AG04450 (cell line): ENCODE measurements around the gene CAMP. TPM values are rescaled to one million over a fixed set of nuclear protein-coding genes. Genes with fewer than 3 reads are reported as not detected.
A peak's percentile ranks its signal among the peaks of the same experiment; 100 is the strongest.

Source experiments
- CTCF ChIA-PET: fragments of 300-600, 350-600 bp; formaldehyde crosslinking; extraction: SDS; loops from one replicate; lab custom pipeline; 2022; ENCODE audit warnings: antibody characterized with exemption, inconsistent platforms; lab: Charles Lee
- POLR2A ChIA-PET: fragments of 350-600 bp; formaldehyde crosslinking; extraction: SDS; loops from one replicate; lab custom pipeline; 2021; ENCODE audit warnings: antibody characterized with exemption, inconsistent platforms; lab: Yijun Ruan, JAX
- DNase-seq: peaks from one replicate; pipeline ENCODE4 v3.0.0-alpha.2; 2011; ENCODE audit warnings: low read depth, low spot score
- H3K27ac ChIP-seq: one replicate; pipeline ENCODE4 v1.5.1; 2012; ENCODE audit warnings: low read depth, low read length, control low read depth
- H3K27me3 ChIP-seq: one replicate; pipeline ENCODE4 v1.6.0; 2012; ENCODE audit warnings: low read length; ENCODE audit not compliant: control insufficient read depth, insufficient read depth
- H3K4me3 ChIP-seq: 2 replicates; pipeline ENCODE4 v1.5.1; 2011; ENCODE audit warnings: mild to moderate bottlenecking, low read depth, low read length, control low read depth
- H3K9me3 ChIP-seq: 2 replicates; pipeline ENCODE4 v1.5.1; 2012; ENCODE audit warnings: low read length; ENCODE audit not compliant: control insufficient read depth, insufficient read depth
- CTCF ChIP-seq: IDR thresholded peaks from 2 replicates; pipeline ENCODE4 v1.5.1; 2011; ENCODE audit warnings: low read depth, low read length, control low read depth, inconsistent platforms
- polyA plus RNA-seq: library from polyadenylated mRNA; depleted of rRNA; stranded (reverse); fragments of >200 nt; gene quantifications from 2 replicates; pipeline ENCODE4 v1.2.3, GENCODE V29; 2011

Gene CAMP
- polyA plus RNA-seq, 1 experiment = not detected

DNA sequence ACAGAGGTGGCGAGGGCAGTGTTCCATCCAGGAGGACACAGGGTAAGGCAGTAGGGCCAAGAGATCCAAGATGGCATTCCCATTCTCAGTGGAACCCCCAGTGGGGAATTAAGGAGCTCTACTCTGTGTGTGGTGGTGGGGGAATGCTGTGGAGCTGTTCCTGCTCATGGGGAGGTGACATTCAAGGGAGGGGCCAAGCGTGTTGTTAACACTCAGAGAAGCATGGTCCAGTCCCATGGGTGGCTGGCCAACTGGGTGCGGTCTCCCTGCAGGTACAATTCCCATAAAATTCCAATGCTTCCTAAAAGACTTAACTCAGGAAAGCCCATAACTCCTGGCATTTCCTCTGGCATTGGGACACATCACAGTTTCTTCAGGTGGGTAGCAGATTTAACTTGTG is 2.3 kb downstream of the CAMP start:
- Histone ChIP-seq H3K27me3 (peaks cover 15% of the 10 kb centered on the region), H3K9me3 (no peaks in the 10 kb centered on the region), H3K4me3 (no peak overlapping the region), H3K27ac (no peak overlapping the region)
- ChIA-PET CTCF (no interaction called here), POLR2A (no interaction called here)
- no peak for DNase-seq
- no peak for TF ChIP-seq CTCF

- no peak overlapping the region for H3K4me3 ChIP-seq
- H3K9me3 ChIP-seq = no peaks in the 10 kb centered on the region
- no peak for DNase-seq
- H3K27me3 ChIP-seq = peaks cover 15% of the 10 kb centered on the region
- ChIA-PET POLR2A (interaction anchor here (0.5 kb wide), 1 partner anchor 688 kb away, joined by 5 read pairs; no protein-coding TSS in a partner anchor), CTCF (no interaction called here)
- no peak for TF ChIP-seq CTCF
- H3K27ac ChIP-seq = no peak overlapping the region
These were observed 3.6 kb downstream of the CAMP start for GRCh38 chr3:48226939-48227338.

GRCh38 chr3:48232232-48232631 is 8.9 kb downstream of the CAMP start:
- ChIA-PET CTCF (interaction anchor here (3.6 kb wide), 1 partner anchor 204 kb away, joined by 27 read pairs; no protein-coding TSS in a partner anchor), POLR2A (no interaction called here)
- Histone ChIP-seq H3K9me3 (no peaks in the 10 kb centered on the region), H3K27me3 (peaks cover 2% of the 10 kb centered on the region), H3K4me3 (no peak overlapping the region), H3K27ac (no peak overlapping the region)
- no peak for DNase-seq
- no peak for TF ChIP-seq CTCF

DNA sequence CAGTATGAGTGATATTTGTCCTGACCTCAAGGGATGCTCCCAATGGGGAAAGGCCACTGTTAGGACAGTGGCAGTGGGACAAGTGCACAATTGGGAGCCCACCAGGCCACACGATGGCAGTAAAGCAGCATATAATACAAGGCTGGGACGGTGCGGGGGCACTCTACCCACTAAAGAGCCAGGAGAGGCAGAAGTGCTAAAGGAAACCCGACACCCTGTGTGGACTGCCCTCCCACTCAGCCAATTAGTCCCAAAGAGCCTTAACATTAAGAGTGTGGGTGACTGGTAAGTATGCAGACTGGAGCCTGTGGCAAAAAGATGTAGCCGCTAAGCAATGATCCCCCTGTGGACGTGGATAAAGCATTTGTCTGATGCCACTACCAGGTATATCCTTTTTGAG is 9.4 kb downstream of the CAMP start:
- no peaks in the 10 kb centered on the region for H3K9me3 ChIP-seq
- ChIA-PET POLR2A (no interaction called here), CTCF (interaction anchor here (3.6 kb wide), 1 partner anchor 203 kb away, joined by 27 read pairs; no protein-coding TSS in a partner anchor)
- peak; percentile 46 for TF ChIP-seq CTCF
- DNase-seq = no peak
- no peak overlapping the region for H3K4me3 ChIP-seq
- no peak overlapping the region for H3K27ac ChIP-seq
- H3K27me3 ChIP-seq = no peaks in the 10 kb centered on the region

DNA sequence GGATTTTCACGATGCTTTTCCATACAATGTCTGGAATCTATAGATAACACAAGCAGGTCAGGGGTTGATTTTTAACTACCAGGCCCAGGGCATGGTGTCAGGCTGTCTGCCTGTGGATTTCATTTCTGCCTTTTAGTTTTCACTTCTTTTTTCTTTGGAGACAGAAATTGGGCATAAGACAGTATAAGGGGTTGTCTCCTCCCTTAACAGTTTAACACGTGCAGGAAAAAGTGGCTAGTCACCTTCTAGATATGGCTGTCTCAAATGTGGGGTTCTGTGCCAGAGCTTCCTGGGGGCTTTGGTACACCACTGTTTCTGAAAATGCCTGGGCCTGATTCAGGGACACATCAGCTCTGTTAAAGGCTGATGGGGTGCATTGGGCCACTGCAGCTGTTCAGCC is 10.2 kb downstream of the CAMP start:
- ChIA-PET POLR2A (no interaction called here), CTCF (interaction anchor here (3.6 kb wide), 1 partner anchor 203 kb away, joined by 27 read pairs; no protein-coding TSS in a partner anchor)
- H3K27ac ChIP-seq = no peak overlapping the region
- H3K27me3 ChIP-seq = no peaks in the 10 kb centered on the region
- no peak for DNase-seq
- H3K9me3 ChIP-seq = no peaks in the 10 kb centered on the region
- no peak for TF ChIP-seq CTCF
- H3K4me3 ChIP-seq = no peak overlapping the region
